ENCODE results near the gene FABP2.
"Not testable (repeated sequence)": the region's sequence is repeated elsewhere in the genome, so short reads cannot be mapped to it uniquely, and the experiment has no call there.

Gene FABP2

DNA sequence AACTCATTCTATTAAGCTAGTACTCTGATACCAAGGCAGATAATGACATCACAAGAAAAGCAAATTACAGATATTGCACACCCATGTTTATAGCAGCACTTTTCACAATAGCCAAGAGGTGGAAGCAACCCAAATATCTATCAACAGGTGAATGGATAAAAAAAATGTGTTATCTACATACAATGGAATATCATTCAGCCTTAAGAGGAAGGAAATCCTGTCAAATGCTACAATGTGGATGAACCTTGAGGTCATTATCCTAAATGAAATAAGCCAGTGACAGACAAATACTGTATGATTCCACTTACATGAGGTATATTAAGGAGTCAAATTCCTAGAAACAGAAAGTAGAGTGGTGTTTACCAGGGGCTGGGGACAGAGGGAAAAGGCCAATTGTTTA, 14.3 kb downstream of the FABP2 start:
- no peak for DNase-seq

DNA sequence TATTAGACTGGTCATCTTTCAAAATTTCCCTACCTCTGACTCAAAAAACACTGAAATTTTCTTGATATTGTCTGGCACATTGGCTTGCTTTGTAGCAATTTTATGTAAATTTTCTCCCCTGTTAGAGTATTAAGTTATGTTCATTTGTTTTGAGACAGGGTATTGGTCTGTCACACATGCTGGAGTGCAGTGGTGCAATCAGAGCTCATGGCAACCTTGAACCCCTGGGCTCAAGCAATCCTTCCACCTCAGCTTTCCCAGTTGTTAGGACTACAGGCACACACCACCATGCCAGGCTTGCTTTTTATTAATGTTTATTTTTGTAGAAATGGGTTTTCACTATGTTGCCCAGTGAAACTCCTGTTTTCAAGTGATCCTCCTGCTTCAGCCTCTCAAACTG, 17.5 kb downstream of the FABP2 start:
- DNase-seq = no peak

DNA sequence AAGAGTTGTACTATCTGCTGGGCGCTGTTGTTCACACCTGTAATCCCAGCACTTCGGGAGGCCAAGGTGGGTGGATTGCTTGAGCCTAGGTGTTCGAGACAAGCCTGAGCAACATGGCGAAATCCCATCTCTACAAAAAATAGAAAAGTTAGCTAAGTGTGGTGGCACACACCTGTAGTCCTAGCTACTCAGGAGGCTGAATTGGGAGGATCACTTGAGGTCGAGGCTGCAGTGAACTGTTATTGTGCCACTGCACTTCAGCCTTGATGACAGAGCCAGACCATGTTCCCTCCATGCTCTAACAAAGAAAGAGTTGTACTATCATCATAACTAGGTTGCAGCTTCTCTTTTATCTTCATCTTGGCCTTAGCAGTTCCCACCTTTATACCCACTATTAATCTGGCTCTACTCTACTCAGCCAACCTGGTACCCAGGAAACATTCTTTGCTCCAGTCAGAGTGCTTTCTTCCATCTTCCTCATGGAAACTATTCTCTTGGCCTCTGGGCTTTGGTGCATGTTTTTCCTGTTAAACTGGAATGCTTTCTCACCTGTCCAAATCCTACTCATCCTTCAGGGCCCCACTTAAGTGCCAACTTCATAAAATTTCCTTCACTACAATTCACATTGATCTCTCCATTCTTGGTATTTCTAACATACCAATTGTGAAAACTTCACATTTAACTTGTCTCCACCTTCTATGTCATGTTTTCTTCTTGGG, 18.2 kb downstream of the FABP2 start:
- no peak for DNase-seq

DNA sequence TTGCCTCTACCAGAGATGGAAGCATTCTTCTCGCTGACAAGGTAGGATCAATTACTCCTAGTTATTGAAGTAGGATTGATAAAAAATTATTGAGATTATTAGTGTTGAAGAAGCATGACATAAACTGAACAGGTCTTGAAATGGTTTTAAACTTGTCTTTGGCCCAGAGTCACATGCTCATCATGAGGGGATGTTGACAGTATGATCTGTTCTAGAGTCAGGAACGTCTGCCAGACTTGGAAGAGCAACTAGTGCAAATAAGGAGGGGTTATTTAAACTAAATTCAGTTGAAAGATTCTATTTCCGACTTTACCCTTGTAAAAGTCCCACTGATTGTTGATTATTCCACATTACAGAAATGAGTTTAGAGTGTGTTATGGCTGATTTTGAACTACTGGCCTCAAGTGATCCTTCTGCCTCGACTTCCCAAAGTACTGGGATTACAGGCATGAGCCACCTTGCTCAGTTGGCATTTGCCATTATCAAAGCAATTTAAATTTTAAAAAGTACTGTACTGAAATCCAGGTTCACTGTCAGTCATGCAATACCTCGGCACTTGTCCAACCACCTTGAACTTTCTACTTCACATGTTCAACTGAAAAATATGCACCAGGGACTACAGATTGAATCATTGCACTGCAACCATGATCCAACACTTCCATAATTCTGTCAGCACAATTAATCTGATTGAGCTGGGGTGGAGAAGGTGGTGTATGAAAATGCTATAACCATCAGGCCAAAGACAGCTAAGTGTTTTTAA, 19.7 kb downstream of the FABP2 start:
- DNase-seq = no peak

DNA sequence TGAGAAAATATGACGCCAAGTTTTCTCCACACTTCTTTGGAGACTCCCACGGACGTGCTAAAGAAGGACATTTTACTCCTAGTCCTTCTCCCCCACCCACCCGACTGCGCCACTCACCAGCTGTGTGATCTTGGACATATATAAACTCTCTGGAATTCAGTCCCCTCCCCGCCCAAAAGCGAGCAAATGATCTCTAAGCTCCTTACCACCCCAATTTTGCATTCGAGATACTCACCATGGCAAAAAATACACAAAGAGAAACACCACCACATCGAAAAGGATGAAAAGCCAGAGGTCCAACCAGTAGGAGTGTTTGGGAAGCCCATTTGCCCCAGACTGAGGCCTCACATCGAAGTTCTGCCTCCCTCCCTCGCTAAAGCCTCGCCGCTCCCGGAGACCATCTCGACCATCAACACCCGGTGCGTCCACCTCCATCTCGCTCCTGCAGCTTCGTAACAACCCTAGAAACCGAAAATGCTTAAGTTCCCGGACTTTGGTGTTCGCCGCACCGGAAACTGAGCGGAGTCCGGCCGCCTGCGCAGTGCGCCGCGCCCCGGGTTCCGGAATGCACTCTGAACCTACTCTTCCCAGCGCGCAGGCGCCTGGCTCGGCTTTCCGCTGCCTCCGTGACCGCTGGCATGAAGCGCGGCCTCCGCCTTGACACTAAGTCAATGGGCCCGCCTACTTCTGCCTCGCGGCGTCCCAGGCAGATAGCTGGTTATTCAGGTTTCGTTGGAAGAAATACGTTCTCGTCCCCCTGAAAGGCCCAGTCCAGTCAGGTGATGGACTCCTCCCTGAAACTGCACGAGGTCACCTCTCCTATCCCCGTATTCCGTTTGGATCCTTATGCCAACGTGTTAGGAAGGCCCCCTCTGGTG, 21.6 kb downstream of the FABP2 start:
- no peak for DNase-seq

DNA sequence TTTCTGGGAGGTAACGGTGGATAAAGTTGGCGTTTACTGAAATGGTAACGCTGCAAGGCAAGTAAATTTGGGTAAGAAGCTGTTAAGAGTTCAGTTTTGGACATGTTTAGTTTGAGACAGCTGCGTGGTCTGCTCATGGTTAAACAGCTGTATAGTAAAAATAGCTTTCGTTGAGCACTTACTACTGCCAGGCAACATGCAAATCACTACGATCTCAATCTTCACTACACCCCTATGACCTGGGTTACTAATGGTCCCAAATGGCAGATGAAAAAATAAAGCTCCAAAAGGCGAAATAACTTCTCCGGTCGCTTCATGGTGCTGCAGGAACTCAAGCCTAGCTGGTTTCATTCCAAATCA, 22.2 kb downstream of the FABP2 start:
- DNase-seq = no peak

DNA sequence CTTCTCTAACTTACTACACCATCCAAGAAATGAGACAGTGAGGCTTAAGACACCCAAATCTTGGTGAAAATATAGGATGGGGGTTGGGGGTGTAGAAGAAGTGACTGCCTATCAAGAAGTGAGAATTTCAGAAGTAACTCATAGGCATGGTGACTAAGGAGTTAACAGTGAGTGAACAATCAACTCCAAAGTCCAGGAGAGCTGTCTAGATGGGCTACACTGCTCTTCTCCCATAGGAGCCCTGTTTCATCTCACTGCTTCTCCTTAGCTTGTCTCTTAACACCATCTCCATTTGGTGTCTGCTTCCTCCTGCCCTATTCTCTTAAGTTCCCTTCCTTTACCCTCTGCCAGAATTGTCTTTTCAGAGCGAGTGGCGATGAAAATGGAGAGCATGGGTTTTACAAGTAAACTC, 22.7 kb downstream of the FABP2 start:
- DNase-seq = no peak

DNA sequence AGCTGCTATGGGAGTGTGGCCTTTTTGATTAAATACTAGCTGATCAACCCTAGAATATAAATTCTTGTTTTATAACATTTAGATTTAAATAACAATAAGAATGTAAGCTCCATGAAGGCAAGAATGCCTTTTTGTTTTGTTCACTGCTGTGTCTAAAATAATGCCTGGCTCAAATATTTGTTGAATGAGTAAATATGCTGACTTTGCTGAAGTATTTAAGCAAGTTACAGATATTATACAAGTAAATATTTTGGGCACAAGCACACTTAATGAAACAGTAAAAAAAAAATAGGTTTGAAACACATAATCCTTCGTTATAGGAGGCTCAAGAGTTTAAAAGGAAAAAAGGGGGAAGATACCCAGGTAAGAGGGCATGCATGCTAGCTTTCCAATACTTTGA, 24.1 kb downstream of the FABP2 start:
- DNase-seq = no peak

DNA sequence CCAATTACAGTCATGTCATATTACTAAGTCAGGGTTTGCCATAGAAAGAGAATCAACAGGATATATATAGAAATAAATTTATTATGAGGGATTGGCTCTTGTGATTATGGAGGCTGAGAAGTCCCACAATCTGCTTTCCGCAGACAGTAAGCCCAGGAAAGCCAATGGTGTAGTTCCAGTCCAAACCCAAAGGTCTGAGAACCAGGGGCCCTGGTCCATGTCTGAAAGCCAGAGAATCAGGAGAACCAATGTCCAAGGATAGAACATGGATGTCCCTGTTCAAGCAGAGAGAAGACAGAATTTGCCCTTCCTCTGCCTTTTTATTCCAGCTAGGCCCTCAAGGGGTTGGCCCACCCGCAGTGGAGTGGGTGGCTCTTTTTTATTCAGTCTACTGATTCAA, 25.6 kb downstream of the FABP2 start:
- DNase-seq = no peak

DNA sequence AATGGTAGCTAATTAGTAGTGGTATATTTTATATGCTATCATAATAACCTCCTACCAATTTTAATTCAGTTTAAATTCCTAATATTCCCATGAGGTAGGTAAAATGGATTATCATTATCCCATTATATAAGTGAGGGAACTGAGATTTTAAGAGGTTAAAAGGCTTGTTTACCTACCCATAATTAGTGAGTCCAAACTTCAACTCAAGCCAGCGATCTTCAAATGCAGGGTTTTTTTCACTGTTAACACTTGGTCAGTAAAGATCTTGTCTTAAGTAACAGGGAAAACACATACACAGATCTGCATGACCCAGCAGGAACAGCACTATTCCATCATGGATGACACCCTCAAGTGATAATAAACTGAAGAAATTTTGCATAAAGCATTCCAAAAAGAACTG, 31.3 kb downstream of the FABP2 start:
- DNase-seq = no peak

DNA sequence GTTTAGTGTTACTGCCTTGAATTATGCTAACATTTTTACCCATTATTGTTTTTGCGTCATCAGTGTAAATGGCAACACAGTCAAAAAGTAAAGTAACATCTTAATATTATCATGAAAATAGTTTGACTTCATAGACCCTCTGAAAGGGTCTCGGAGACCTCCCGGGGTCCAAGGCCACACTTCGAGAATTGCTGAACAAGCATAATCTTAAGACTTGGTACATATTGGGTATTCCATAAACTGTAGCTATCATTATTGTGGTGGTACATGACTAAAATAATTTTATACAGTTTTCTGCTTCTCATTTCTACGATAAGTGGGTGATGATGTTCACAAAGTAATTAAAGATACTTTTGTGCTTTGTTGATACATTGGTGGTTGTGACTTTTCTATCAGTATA, 32.6 kb downstream of the FABP2 start:
- no peak for DNase-seq

DNA sequence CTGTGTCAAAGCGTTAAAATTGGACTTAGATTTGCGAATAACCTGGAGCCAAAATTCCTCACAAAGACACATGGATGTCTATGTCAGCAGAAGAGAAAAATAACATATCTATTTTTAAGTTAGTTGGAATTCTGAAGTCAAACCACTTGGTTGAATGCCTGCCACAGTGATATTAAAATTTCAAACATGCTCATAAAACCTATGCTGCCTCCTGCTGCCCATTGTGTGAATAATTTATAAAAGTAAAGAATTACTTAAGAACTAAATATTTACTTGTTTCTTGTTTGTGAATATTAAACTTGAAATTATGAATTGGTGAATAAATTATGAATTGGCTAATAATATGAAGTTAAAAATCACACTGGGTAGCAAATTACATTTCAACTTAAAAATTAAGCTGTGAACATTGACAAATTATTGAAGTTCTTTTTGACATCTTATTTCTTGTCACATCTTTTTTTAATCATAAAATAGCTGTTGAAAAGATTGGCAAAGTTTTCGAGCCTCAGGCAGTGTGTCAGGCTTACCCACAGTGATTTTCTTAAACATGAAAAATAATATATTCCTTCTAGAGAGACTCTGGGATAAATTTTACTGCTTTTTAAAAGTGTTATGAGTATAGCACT, 35.4 kb downstream of the FABP2 start:
- DNase-seq = no peak

DNA sequence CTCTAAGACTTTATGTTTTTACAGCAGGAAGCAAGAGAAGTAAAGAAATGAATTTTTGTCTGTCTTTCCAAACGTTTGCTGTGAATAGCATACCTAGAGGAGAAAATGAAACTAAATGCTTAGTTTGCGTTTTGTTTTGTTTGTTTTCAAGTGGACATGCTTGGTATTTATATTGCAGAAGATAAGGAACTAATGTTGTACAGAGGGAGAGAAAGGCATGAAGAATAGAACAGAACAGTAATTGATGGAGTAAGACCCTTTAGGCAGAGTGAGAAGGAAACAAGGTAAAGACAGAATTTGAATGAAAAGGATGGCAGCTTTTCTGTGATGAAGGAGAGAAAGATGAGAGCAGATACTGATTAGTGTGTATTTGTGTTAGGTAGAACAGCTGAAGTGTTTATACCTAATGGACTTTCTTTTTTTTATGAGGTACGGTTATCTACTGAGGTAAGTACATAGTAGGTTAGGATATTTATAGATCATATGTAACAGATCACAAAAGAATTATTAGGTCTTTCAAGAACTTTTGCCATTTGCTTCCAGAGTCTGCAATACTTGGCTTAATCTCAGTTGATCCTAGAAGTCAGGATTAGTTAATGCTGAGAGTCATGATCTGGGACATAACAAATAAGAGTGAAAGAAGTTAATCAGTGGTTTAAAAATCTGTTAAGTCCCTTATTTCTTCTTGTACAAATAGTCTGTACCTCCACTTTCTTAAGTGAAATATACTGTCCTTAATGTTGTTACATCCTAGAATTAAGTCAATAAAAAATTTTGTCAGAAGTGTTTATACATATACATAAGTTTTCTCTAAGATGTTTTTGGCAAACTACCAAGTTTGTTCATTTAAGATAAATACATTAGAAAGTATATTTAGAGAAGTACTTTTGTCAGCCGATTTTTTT, 36.8 kb downstream of the FABP2 start:
- DNase-seq = no peak

DNA sequence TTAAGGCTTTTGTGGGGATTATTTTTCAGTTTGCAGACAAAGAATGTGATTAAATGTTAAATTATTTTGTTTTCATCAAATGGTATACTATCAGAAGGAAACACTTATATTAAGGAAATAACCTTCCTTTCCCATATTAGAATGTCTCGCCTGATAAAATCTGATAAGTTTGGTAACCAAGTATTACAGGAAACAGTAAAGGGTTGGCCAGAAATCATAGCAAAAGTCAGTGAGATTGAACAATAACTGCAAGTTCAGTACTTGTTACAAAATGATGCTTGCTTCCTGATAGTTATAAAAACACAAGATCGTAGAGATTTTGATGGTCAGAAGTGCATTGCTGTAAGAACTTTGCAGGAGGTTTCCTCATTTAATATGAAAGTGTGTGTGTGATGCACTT, 40.5 kb downstream of the FABP2 start:
- no peak for DNase-seq

DNA sequence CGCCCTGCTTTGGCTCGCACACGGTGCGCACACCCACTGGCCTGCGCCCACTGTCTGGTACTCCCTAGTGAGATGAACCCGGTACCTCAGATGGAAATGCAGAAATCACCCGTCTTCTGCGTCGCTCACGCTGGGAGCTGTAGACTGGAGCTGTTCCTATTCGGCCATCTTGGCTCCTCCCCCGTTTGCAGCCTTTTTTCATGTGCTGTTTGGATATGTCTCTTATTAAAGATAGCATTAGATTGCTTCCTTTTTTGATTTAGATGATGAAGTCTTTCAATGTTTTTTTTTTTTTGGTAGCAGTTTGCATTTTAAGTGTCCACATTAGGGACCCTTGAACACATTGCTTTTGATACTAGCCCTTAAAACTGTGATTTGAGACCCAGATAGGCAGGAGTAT, 42.0 kb downstream of the FABP2 start:
- not testable (repeated sequence) for DNase-seq

DNA sequence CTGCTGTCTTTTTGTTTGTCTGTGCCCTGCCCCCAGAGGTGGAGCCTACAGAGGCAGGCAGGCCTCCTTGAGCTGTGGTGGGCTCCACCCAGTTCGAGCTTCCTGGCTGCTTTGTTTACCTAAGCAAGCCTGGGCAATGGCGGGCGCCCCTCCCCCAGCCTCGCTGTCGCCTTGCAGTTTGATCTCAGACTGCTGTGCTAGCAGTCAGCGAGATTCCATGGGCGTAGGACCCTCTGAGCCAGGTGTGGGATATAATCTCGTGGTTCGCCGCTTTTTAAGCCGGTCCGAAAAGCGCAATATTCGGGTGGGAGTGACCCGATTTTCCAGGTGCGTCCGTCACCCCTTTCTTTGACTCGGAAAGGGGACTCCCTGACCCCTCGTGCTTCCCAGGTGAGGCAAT, 42.4 kb downstream of the FABP2 start:
- DNase-seq = not testable (repeated sequence)

DNA sequence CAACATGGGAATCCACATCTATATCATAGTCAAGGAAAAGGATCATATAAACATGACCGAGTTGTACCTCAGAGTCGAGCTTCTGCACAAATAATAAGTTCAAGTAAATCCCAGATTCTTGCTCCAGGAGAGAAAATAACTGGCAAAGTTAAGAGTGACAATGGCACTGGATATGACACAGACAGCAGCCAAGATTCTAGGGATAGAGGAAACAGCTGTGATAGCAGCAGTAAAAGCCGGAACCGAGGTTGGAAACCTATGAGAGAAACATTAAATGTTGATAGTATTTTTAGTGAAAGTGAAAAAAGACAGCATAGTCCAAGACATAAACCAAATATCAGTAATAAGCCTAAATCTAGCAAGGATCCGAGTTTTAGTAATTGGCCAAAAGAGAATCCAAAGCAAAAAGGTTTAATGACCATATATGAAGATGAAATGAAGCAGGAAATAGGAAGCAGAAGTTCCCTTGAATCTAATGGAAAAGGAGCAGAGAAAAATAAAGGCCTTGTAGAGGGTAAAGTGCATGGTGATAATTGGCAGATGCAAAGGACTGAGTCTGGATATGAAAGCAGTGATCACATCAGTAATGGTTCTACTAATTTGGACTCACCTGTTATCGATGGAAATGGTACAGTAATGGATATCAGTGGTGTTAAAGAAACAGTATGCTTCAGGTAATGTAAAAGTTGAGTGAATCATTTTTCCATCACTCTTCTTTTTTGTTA, 50.4 kb downstream of the FABP2 start:
- DNase-seq = no peak

DNA sequence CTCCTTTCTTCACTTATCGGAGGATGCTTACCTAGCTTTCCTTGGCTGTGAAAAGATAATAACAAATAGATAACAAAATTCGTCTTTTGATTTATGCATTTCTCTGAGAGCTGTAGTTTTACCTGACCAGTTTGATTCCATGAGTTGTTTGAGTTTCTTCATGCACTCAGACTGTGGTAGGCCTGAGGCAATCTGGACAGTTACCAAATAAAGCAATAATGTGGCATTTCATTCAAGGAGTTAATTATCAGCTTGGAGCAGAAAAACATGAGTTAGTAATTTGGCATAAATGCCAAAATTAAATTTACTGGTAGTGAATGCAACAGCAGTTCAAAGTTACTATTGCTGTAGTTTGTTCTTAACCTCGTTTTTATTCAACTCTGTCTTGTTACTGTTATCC, 53.5 kb downstream of the FABP2 start:
- DNase-seq = peak; percentile 75

Measured in NCI-H69 (cell line).